Neuron (in vitro differentiated cells): ENCODE measurements around the gene DHX40.
A peak's percentile ranks its signal among the peaks of the same experiment; 100 is the strongest.
"Not testable (repeated sequence)": the region's sequence is repeated elsewhere in the genome, so short reads cannot be mapped to it uniquely, and the experiment has no call there.

ENCODE experiments used
- H2AFZ ChIP-seq: one replicate; pipeline ENCODE4 v1.6.1; 2013; ENCODE audit warnings: low read depth, mild to moderate bottlenecking, inconsistent platforms, low read length, moderate library complexity
- H3K27me3 ChIP-seq: one replicate; pipeline ENCODE4 v1.6.1; 2013; ENCODE audit warnings: low read length; ENCODE audit not compliant: insufficient read depth
- H3K36me3 ChIP-seq: one replicate; pipeline ENCODE4 v1.6.1; 2013; ENCODE audit warnings: low read length; ENCODE audit not compliant: insufficient read depth
- H3K4me1 ChIP-seq: one replicate; pipeline ENCODE4 v1.6.1; 2013; ENCODE audit warnings: low read length; ENCODE audit not compliant: insufficient read depth
- H3K4me3 ChIP-seq: 2 replicates; pipeline ENCODE4 v1.5.1; 2013; ENCODE audit warnings: mild to moderate bottlenecking, low read length, moderate library complexity
- H3K9me3 ChIP-seq: one replicate; pipeline ENCODE4 v1.6.1; 2013; ENCODE audit warnings: low read length

Gene DHX40

GRCh38 chr17:59584168-59584567 lies 18.8 kb downstream of the DHX40 start:
- H3K36me3 ChIP-seq, H3K4me1 ChIP-seq, H3K9me3 ChIP-seq, H3K27me3 ChIP-seq, H3K4me3 ChIP-seq, H2AFZ ChIP-seq: not testable (repeated sequence)

- H3K36me3 ChIP-seq: peaks cover 49% of the 10 kb centered on the region
- no peaks in the 10 kb centered on the region for H3K9me3 ChIP-seq
- no peaks in the 10 kb centered on the region for H3K27me3 ChIP-seq
- H3K4me1 ChIP-seq: no peaks in the 10 kb centered on the region
- no peak overlapping the region for H2AFZ ChIP-seq
- H3K4me3 ChIP-seq: no peak overlapping the region
Measured at GRCh38 chr17:59600169-59600568, 34.8 kb downstream of the DHX40 start.

- Histone ChIP-seq H3K36me3 (peaks cover 58% of the 10 kb centered on the region), H3K4me1 (no peaks in the 10 kb centered on the region), H3K4me3 (no peak overlapping the region), H3K27me3 (no peaks in the 10 kb centered on the region), H2AFZ (no peak overlapping the region), H3K9me3 (no peaks in the 10 kb centered on the region)
Measured at GRCh38 chr17:59601130-59601529, 35.7 kb downstream of the DHX40 start.

- Histone ChIP-seq H3K4me1 (no peaks in the 10 kb centered on the region), H3K27me3 (no peaks in the 10 kb centered on the region), H3K36me3 (peaks cover 81% of the 10 kb centered on the region), H3K4me3 (no peak overlapping the region), H2AFZ (no peak overlapping the region), H3K9me3 (peaks cover 3% of the 10 kb centered on the region)
Measured at GRCh38 chr17:59607061-59607460, 41.7 kb downstream of the DHX40 start.

GRCh38 chr17:59607817-59608403 lies 42.5 kb downstream of the DHX40 start:
- no peaks in the 10 kb centered on the region for H3K27me3 ChIP-seq
- no peak overlapping the region for H2AFZ ChIP-seq
- peaks cover 72% of the 10 kb centered on the region for H3K36me3 ChIP-seq

GRCh38 chr17:59611503-59611902 lies 46.1 kb downstream of the DHX40 start:
- Histone ChIP-seq H3K36me3 (peaks cover 39% of the 10 kb centered on the region), H3K27me3 (no peaks in the 10 kb centered on the region), H3K9me3 (peaks cover 3% of the 10 kb centered on the region)

More at GRCh38 chr17:59607817-59608403, 42.5 kb downstream of the DHX40 start:
- Histone ChIP-seq H3K4me1 (no peaks in the 10 kb centered on the region), H3K4me3 (no peak overlapping the region), H3K9me3 (peaks cover 3% of the 10 kb centered on the region)

GRCh38 chr17:59616253-59616920 lies 51.0 kb downstream of the DHX40 start:
- Histone ChIP-seq H3K36me3 (peaks cover 2% of the 10 kb centered on the region), H2AFZ (no peak overlapping the region), H3K9me3 (no peaks in the 10 kb centered on the region)

More at GRCh38 chr17:59611503-59611902, 46.1 kb downstream of the DHX40 start:
- H3K4me3 ChIP-seq: no peak overlapping the region
- H3K4me1 ChIP-seq: no peaks in the 10 kb centered on the region
- H2AFZ ChIP-seq: no peak overlapping the region

GRCh38 chr17:59617156-59617732 lies 51.8 kb downstream of the DHX40 start:
- H3K36me3 ChIP-seq: no peaks in the 10 kb centered on the region

More at GRCh38 chr17:59616253-59616920, 51.0 kb downstream of the DHX40 start:
- Histone ChIP-seq H3K27me3 (no peaks in the 10 kb centered on the region), H3K4me1 (peaks cover 17% of the 10 kb centered on the region), H3K4me3 (no peak overlapping the region)

GRCh38 chr17:59619035-59619297 lies 53.6 kb downstream of the DHX40 start:
- H3K36me3 ChIP-seq: no peaks in the 10 kb centered on the region
- H3K9me3 ChIP-seq: no peaks in the 10 kb centered on the region
- no peaks in the 10 kb centered on the region for H3K27me3 ChIP-seq
- peaks cover 36% of the 10 kb centered on the region for H3K4me1 ChIP-seq
- peak overlapping the region; percentile 75 for H3K4me3 ChIP-seq
- peak overlapping the region; percentile 31 for H2AFZ ChIP-seq

More at GRCh38 chr17:59617156-59617732, 51.8 kb downstream of the DHX40 start:
- Histone ChIP-seq H3K4me3 (no peak overlapping the region), H3K4me1 (peaks cover 26% of the 10 kb centered on the region), H2AFZ (no peak overlapping the region), H3K27me3 (no peaks in the 10 kb centered on the region), H3K9me3 (no peaks in the 10 kb centered on the region)

GRCh38 chr17:59619298-59620063 lies 54.1 kb downstream of the DHX40 start, which contains the start of gene CLTC:
Gene CLTC, plus strand, starts transcription at chr17:59619895. Its CDS starts 237 bp downstream, at chr17:59620132.
- H3K27me3 ChIP-seq: no peaks in the 10 kb centered on the region
- H3K4me1 ChIP-seq: peaks cover 36% of the 10 kb centered on the region
- H2AFZ ChIP-seq: peak within 1 kb of the TSS; percentile 31
- peak within 1 kb of the TSS; percentile 75 for H3K4me3 ChIP-seq
- no peaks in the 10 kb centered on the region for H3K36me3 ChIP-seq
- H3K9me3 ChIP-seq: no peaks in the 10 kb centered on the region

GRCh38 chr17:59620064-59620359 lies 54.6 kb downstream of the DHX40 start:
- H2AFZ ChIP-seq: peak overlapping the region; percentile 31
- H3K9me3 ChIP-seq: no peaks in the 10 kb centered on the region
- no peaks in the 10 kb centered on the region for H3K36me3 ChIP-seq
- no peaks in the 10 kb centered on the region for H3K27me3 ChIP-seq
- peaks cover 36% of the 10 kb centered on the region for H3K4me1 ChIP-seq
- peak overlapping the region; percentile 75 for H3K4me3 ChIP-seq

- peaks cover 36% of the 10 kb centered on the region for H3K4me1 ChIP-seq
- no peaks in the 10 kb centered on the region for H3K9me3 ChIP-seq
- H3K27me3 ChIP-seq: no peaks in the 10 kb centered on the region
- peak overlapping the region; percentile 75 for H3K4me3 ChIP-seq
- H3K36me3 ChIP-seq: no peaks in the 10 kb centered on the region
- H2AFZ ChIP-seq: no peak overlapping the region
Measured at GRCh38 chr17:59620518-59621259, 55.3 kb downstream of the DHX40 start.
